Heart left ventricle (tissue), 16 donors: ENCODE measurements around the gene PAX4. TPM values are rescaled to one million over a fixed set of nuclear protein-coding genes. Genes with fewer than 3 reads are reported as not detected.

Experiments used
- ATAC-seq, 4 donors: fragments of 200-7000 bp; cut with Tn5 transposase; one replicate each; pipeline ENCODE4 v1.9.1; 2020 to 2022; ENCODE audit warnings: moderate library complexity in 4 of 4, mild to moderate bottlenecking in 3 of 4, moderate number of reproducible peaks in 1 of 4
- DNase-seq, 5 donors: peaks; one replicate each; pipeline ENCODE4 v3.0.0-alpha.2; 2020
- H3K27ac ChIP-seq, 12 donors: fragments of 200-600 bp; sonication (generic) in 4 of 12; one replicate each; pipeline versions ENCODE4 v1.5.0 to v1.8.0; 2016 to 2022; ENCODE audit warnings: mild to moderate bottlenecking in 2 of 12
- H3K27me3 ChIP-seq, 9 donors: fragments of 200-600 bp; sonication (generic) in 2 of 9; one replicate each; pipeline versions ENCODE4 v1.5.1 to v1.8.0; 2016 to 2022; ENCODE audit warnings: mild to moderate bottlenecking in 3 of 9
- H3K36me3 ChIP-seq, 9 donors: fragments of 200-600 bp; sonication (generic) in 2 of 9; one replicate each; pipeline versions ENCODE4 v1.5.0 to v1.8.0; 2018 to 2022; ENCODE audit warnings: mild to moderate bottlenecking in 2 of 9
- H3K4me1 ChIP-seq, 12 donors: fragments of 200-600 bp; sonication (generic) in 4 of 12; one replicate each; pipeline versions ENCODE4 v1.5.0 to v1.8.0; 2016 to 2022; ENCODE audit warnings: mild to moderate bottlenecking in 3 of 12
- H3K4me3 ChIP-seq, 12 donors: fragments of 200-600 bp; sonication (generic) in 4 of 12; one replicate each; pipeline versions ENCODE4 v1.5.0 to v1.8.0; 2017 to 2022; ENCODE audit warnings: mild to moderate bottlenecking in 9 of 12, moderate library complexity in 4 of 12
- H3K9me3 ChIP-seq, 12 donors: fragments of 200-600 bp; sonication (generic) in 4 of 12; one replicate each; pipeline versions ENCODE4 v1.5.0 to v1.8.0; 2016 to 2022; ENCODE audit warnings: mild to moderate bottlenecking in 1 of 12
- CTCF ChIP-seq, 12 donors: fragments of 200-600 bp; sonication (generic) in 4 of 12; IDR thresholded peaks; one replicate each; pipeline versions ENCODE4 v1.5.0 to v1.8.0; 2018 to 2022; ENCODE audit warnings: antibody characterized with exemption in 12 of 12, mild to moderate bottlenecking in 5 of 12
- POLR2A ChIP-seq, 2 donors: fragments of 450-650 bp; IDR thresholded peaks; one replicate each; pipeline ENCODE4 v1.6.1; 2017; ENCODE audit warnings: antibody characterized with exemption in 2 of 2, mild to moderate bottlenecking in 2 of 2, moderate library complexity in 2 of 2
- WGBS, 4 donors: extraction: QIAGEN DNeasy Blood & Tissue Kit in 2 of 4; methylation state at CpG; one replicate each; pipeline versions ENCODE4 v1.1.5 to v1.1.7; 2013 to 2018; 5-methylcytosine and 5-hydroxymethylcytosine counted together
- intact Hi-C, 10 donors: fragments of 100-400 bp; cut with DNase I; formaldehyde crosslinking; loops; one replicate each; pipeline versions ENCODE4 v1.11.1 to v1.14.2; 2022
- long read RNA-seq, 3 donors: library from polyadenylated mRNA; unstranded; transcript quantifications; one replicate each; pipeline ENCODE4 v2.0.0, GENCODE V29; 2020 to 2021
- polyA plus RNA-seq, 2 donors: library from polyadenylated mRNA; stranded (reverse); fragments of 200-250 nt; gene quantifications; one replicate each; pipeline ENCODE4 v1.2.3, GENCODE V29; 2013
- total RNA-seq, 9 donors: library from RNA; depleted of rRNA in 2 of 9; stranded (reverse); fragments of >200 nt in 2 of 9; fragmentation: NEBNext Ultra II Directional in 3 of 9; extraction: Animal tissue kit (Norgen Biotek cat#: 25700) in 3 of 9; gene quantifications; one replicate each; pipeline versions ENCODE4 v1.1.0 to v1.2.4, GENCODE V29; 2016 to 2023
- donor health status: ischemic (EF 13 %, LVEDD 7.1; RV severe dilation, severe dysfunction).
- donor health status: healthy with polysubstance abuse.
- donor health status: DM: no; HTN: yes; CAD: no.
- donor health status: DM: no; HTN: no; CAD: no.
- donor health status: ischemic (EF 25% LVEDD 6.9; RV normal size, moderate dysfunction).
- donor health status: ischemic (EF 25% LVEDD 5.7; RV mildly dilated, moderate dysfunction).
- donor health status: healthy.
- donor health status: DM: yes; HTN: yes; CAD: no.
- donor health status: ischemic (EF 35%, LVEDD 5.7; RV mildly dilated, moderate dysfunction).
- donor health status: nonischemic (EF 11% LVEDD 7.7; RV severe dilation, severe dysfunction).
- donor health status: DM: yes; HTN: yes; CAD: no.
- donor health status: PGD.
- donor health status: ischemic (EF 29% LVEDD 5.4; RV normal size, mild dysfunction).
- donor health status: nonischemic (EF 23%, LVEDD 6.1; RV moderate dilation, normal function).

Gene PAX4
- not detected for total RNA-seq
- polyA plus RNA-seq = not detected
- long read RNA-seq, donor 1 = 0 reads
- long read RNA-seq, donor 2 = 0 reads
- long read RNA-seq, donor 3 = 0 reads

GRCh38 chr7:127618042-127618441 is at the start of gene PAX4:
Gene PAX4, minus strand, starts transcription at chr7:127618142. Its CDS starts 2,214 bp downstream, at chr7:127615928.
- Histone ChIP-seq H3K27me3 (peaks cover 0 to 75% (median 32%) of the 10 kb centered on the region in 9 donors), H3K36me3 (no peaks in the 10 kb centered on the region), H3K4me3 (no peak within 1 kb of the TSS), H3K9me3 (no peaks in the 10 kb centered on the region), H3K27ac (no peak within 1 kb of the TSS), H3K4me1 (peaks cover 0 to 3% (median 0%) of the 10 kb centered on the region in 12 donors)
- DNase-seq (no peak), ATAC-seq (no peak)
- WGBS, 4 donors = 50 to 100% (median 52%) methylated on average over 1 to 2 of the region's 2 CpGs
- intact Hi-C loops = no loop called here
- no peak for TF ChIP-seq POLR2A (IDR thresholded peaks at IDR 0.05)

GRCh38 chr7:127667017-127667670 is 49.2 kb upstream of the PAX4 start:
- intact Hi-C loops = no loop called here
- 81 to 89% (median 86%) methylated on average over 3 of the region's 3 CpGs for WGBS, 4 donors

GRCh38 chr7:127666602-127667001 is 48.7 kb upstream of the PAX4 start:
- intact Hi-C loops = no loop called here
- 83 to 92% (median 91%) methylated on average over 4 of the region's 4 CpGs for WGBS, 4 donors
- Histone ChIP-seq H3K4me3 (no peak overlapping the region), H3K27ac (no peak overlapping the region), H3K4me1 (peaks cover 0 to 34% (median 0%) of the 10 kb centered on the region in 12 donors), H3K36me3 (peaks cover 0 to 16% (median 0%) of the 10 kb centered on the region in 9 donors), H3K9me3 (no peaks in the 10 kb centered on the region), H3K27me3 (no peaks in the 10 kb centered on the region)
- TF ChIP-seq POLR2A (IDR thresholded peaks at IDR 0.05) (no peak), CTCF (IDR thresholded peaks at IDR 0.05) (no peak)
- no peak for ATAC-seq
- DNase-seq = no peak

More at GRCh38 chr7:127667017-127667670, 49.2 kb upstream of the PAX4 start:
- ATAC-seq (no peak), DNase-seq (no peak)
- peaks cover 0 to under 1% (median 0%) of the 10 kb centered on the region in 12 donors for H3K9me3 ChIP-seq
- TF ChIP-seq CTCF (IDR thresholded peaks at IDR 0.05) = no peak
- TF ChIP-seq POLR2A (IDR thresholded peaks at IDR 0.05) = no peak
- no peak overlapping the region for H3K4me3 ChIP-seq
- H3K27ac ChIP-seq = peak overlapping the region in 1 of 12 donors; percentile 50
- H3K4me1 ChIP-seq = peaks cover 0 to 34% (median 0%) of the 10 kb centered on the region in 12 donors
- no peaks in the 10 kb centered on the region for H3K27me3 ChIP-seq
- peaks cover 0 to 12% (median 0%) of the 10 kb centered on the region in 9 donors for H3K36me3 ChIP-seq

GRCh38 chr7:127665922-127666321 is 48.0 kb upstream of the PAX4 start:
- no peaks in the 10 kb centered on the region for H3K9me3 ChIP-seq
- WGBS, 4 donors = 88 to 92% (median 90%) methylated on average over 7 of the region's 7 CpGs
- TF ChIP-seq POLR2A (IDR thresholded peaks at IDR 0.05) (no peak), CTCF (IDR thresholded peaks at IDR 0.05) (no peak)

More at GRCh38 chr7:127665922-127666321, 48.0 kb upstream of the PAX4 start:
- no peak for ATAC-seq
- no peak overlapping the region for H3K27ac ChIP-seq
- no peak overlapping the region for H3K4me3 ChIP-seq
- intact Hi-C loops = no loop called here
- no peak for DNase-seq
- H3K27me3 ChIP-seq = no peaks in the 10 kb centered on the region
- H3K36me3 ChIP-seq = peaks cover 0 to 21% (median 0%) of the 10 kb centered on the region in 9 donors
- H3K4me1 ChIP-seq = peaks cover 0 to 34% (median 0%) of the 10 kb centered on the region in 12 donors
